ENCODE results near the gene BEND6. TPM values are rescaled to one million over a fixed set of nuclear protein-coding genes. Genes with fewer than 3 reads are reported as not detected.
"Not testable (repeated sequence)": the region's sequence is repeated elsewhere in the genome, so short reads cannot be mapped to it uniquely, and the experiment has no call there.

The BEND6 gene
- total RNA-seq, 1 experiment from 2014 or later, result 11.9 TPM

- H3K27ac ChIP-seq, result no peak overlapping the region
- no peak for DNase-seq (ENCODE audit: low read depth in 1 of 2, low spot score in 2 of 2)
- no peaks in the 10 kb centered on the region for H3K27me3 ChIP-seq (replicated peaks)
- H3K9me3 ChIP-seq (replicated peaks), result 0 out of 2 replicates have a peak, but pooled peaks cover 2% of the 10 kb centered on the region
- H3K4me1 ChIP-seq (replicated peaks), result no peaks in the 10 kb centered on the region
- H3K4me3 ChIP-seq, result no peak overlapping the region
- H3K36me3 ChIP-seq, result no peaks in the 10 kb centered on the region
Observed at GRCh38 chr6:56978530-56978929, 23.6 kb downstream of the BEND6 start.

- Histone ChIP-seq H3K4me3 (no peak overlapping the region), H3K27ac (no peak overlapping the region), H3K4me1 (replicated peaks) (no peaks in the 10 kb centered on the region), H3K27me3 (replicated peaks) (no peaks in the 10 kb centered on the region), H3K9me3 (replicated peaks) (no peaks in the 10 kb centered on the region), H3K36me3 (no peaks in the 10 kb centered on the region)
- no peak for DNase-seq (ENCODE audit: low read depth in 1 of 2, low spot score in 2 of 2)
Observed at GRCh38 chr6:56984361-56984760, 29.5 kb downstream of the BEND6 start.

GRCh38 chr6:56984884-56985283, 30.0 kb downstream of the BEND6 start:
- Histone ChIP-seq H3K27me3 (replicated peaks) (no peaks in the 10 kb centered on the region), H3K4me3 (no peak overlapping the region), H3K27ac (no peak overlapping the region), H3K9me3 (replicated peaks) (no peaks in the 10 kb centered on the region), H3K4me1 (replicated peaks) (no peaks in the 10 kb centered on the region), H3K36me3 (no peaks in the 10 kb centered on the region)
- no peak for DNase-seq (ENCODE audit: low read depth in 1 of 2, low spot score in 2 of 2)

GRCh38 chr6:56986611-56987010, 31.7 kb downstream of the BEND6 start:
- Histone ChIP-seq H3K4me3 (no peak overlapping the region), H3K36me3 (no peaks in the 10 kb centered on the region), H3K27ac (no peak overlapping the region), H3K9me3 (replicated peaks) (no peaks in the 10 kb centered on the region), H3K4me1 (replicated peaks) (no peaks in the 10 kb centered on the region), H3K27me3 (replicated peaks) (no peaks in the 10 kb centered on the region)
- no peak for DNase-seq (ENCODE audit: low read depth in 1 of 2, low spot score in 2 of 2)

GRCh38 chr6:56988145-56988544, 33.2 kb downstream of the BEND6 start:
- no peaks in the 10 kb centered on the region for H3K27me3 ChIP-seq (replicated peaks)
- H3K27ac ChIP-seq, result no peak overlapping the region
- no peak overlapping the region for H3K4me3 ChIP-seq
- DNase-seq (ENCODE audit: low read depth in 1 of 2, low spot score in 2 of 2), result no peak
- H3K9me3 ChIP-seq (replicated peaks), result no peaks in the 10 kb centered on the region
- no peaks in the 10 kb centered on the region for H3K4me1 ChIP-seq (replicated peaks)
- no peaks in the 10 kb centered on the region for H3K36me3 ChIP-seq

GRCh38 chr6:56992036-56992435, 37.1 kb downstream of the BEND6 start:
- Histone ChIP-seq H3K9me3 (replicated peaks) (no peaks in the 10 kb centered on the region), H3K4me1 (replicated peaks) (no peaks in the 10 kb centered on the region), H3K27me3 (replicated peaks) (no peaks in the 10 kb centered on the region), H3K4me3 (no peak overlapping the region), H3K27ac (no peak overlapping the region), H3K36me3 (no peaks in the 10 kb centered on the region)
- DNase-seq (ENCODE audit: low read depth in 1 of 2, low spot score in 2 of 2), result no peak

GRCh38 chr6:56992703-56993102, 37.8 kb downstream of the BEND6 start:
- Histone ChIP-seq H3K27me3 (replicated peaks) (no peaks in the 10 kb centered on the region), H3K4me3 (no peak overlapping the region), H3K9me3 (replicated peaks) (no peaks in the 10 kb centered on the region), H3K36me3 (no peaks in the 10 kb centered on the region), H3K4me1 (replicated peaks) (no peaks in the 10 kb centered on the region), H3K27ac (no peak overlapping the region)
- DNase-seq (ENCODE audit: low read depth in 1 of 2, low spot score in 2 of 2), result no peak

GRCh38 chr6:56995347-56995902, 40.5 kb downstream of the BEND6 start:
- peaks cover 6% of the 10 kb centered on the region; the same call in 1 of the 2 replicates for H3K9me3 ChIP-seq (replicated peaks)
- H3K4me3 ChIP-seq, result no peak overlapping the region
- H3K36me3 ChIP-seq, result no peaks in the 10 kb centered on the region
- H3K27ac ChIP-seq, result no peak overlapping the region
- no peaks in the 10 kb centered on the region for H3K4me1 ChIP-seq (replicated peaks)
- DNase-seq (ENCODE audit: low read depth in 1 of 2, low spot score in 2 of 2), result no peak
- no peaks in the 10 kb centered on the region for H3K27me3 ChIP-seq (replicated peaks)

- DNase-seq (ENCODE audit: low read depth in 1 of 2, low spot score in 2 of 2), result no peak
- H3K36me3 ChIP-seq, result no peaks in the 10 kb centered on the region
- no peak overlapping the region for H3K4me3 ChIP-seq
- H3K27me3 ChIP-seq (replicated peaks), result no peaks in the 10 kb centered on the region
- no peaks in the 10 kb centered on the region for H3K4me1 ChIP-seq (replicated peaks)
- no peak overlapping the region for H3K27ac ChIP-seq
- H3K9me3 ChIP-seq (replicated peaks), result peaks cover 6% of the 10 kb centered on the region; the same call in 1 of the 2 replicates
Observed at GRCh38 chr6:56996401-56996800, 41.5 kb downstream of the BEND6 start.

- H3K9me3 ChIP-seq (replicated peaks), result peaks cover 6% of the 10 kb centered on the region; the same call in 1 of the 2 replicates
- H3K27me3 ChIP-seq (replicated peaks), result no peaks in the 10 kb centered on the region
- H3K27ac ChIP-seq, result no peak overlapping the region
- DNase-seq (ENCODE audit: low read depth in 1 of 2, low spot score in 2 of 2), result no peak
- no peaks in the 10 kb centered on the region for H3K4me1 ChIP-seq (replicated peaks)
- H3K4me3 ChIP-seq, result no peak overlapping the region
- H3K36me3 ChIP-seq, result no peaks in the 10 kb centered on the region
Observed at GRCh38 chr6:56999049-56999448, 44.1 kb downstream of the BEND6 start.

- DNase-seq (ENCODE audit: low read depth in 1 of 2, low spot score in 2 of 2); H3K4me1 ChIP-seq (replicated peaks); H3K27ac ChIP-seq; H3K27me3 ChIP-seq (replicated peaks); H3K36me3 ChIP-seq; H3K9me3 ChIP-seq (replicated peaks); H3K4me3 ChIP-seq: not testable (repeated sequence)
Observed at GRCh38 chr6:56999748-57000147, 44.8 kb downstream of the BEND6 start.

GRCh38 chr6:57002197-57002596, 47.3 kb downstream of the BEND6 start:
- Histone ChIP-seq H3K4me1 (replicated peaks) (no peaks in the 10 kb centered on the region), H3K4me3 (no peak overlapping the region), H3K27me3 (replicated peaks) (no peaks in the 10 kb centered on the region), H3K9me3 (replicated peaks) (peaks cover 6% of the 10 kb centered on the region; the same call in 1 of the 2 replicates), H3K27ac (no peak overlapping the region), H3K36me3 (no peaks in the 10 kb centered on the region)
- no peak for DNase-seq (ENCODE audit: low read depth in 1 of 2, low spot score in 2 of 2)

- Histone ChIP-seq H3K27me3 (replicated peaks) (no peaks in the 10 kb centered on the region), H3K36me3 (no peaks in the 10 kb centered on the region), H3K9me3 (replicated peaks) (peaks cover 1% of the 10 kb centered on the region; the same call in 1 of the 2 replicates), H3K4me3 (no peak overlapping the region), H3K27ac (no peak overlapping the region), H3K4me1 (replicated peaks) (no peaks in the 10 kb centered on the region)
- no peak for DNase-seq (ENCODE audit: low read depth in 1 of 2, low spot score in 2 of 2)
Observed at GRCh38 chr6:57004292-57004691, 49.4 kb downstream of the BEND6 start.

- Histone ChIP-seq H3K27me3 (replicated peaks) (no peaks in the 10 kb centered on the region), H3K4me1 (replicated peaks) (no peaks in the 10 kb centered on the region), H3K9me3 (replicated peaks) (no peaks in the 10 kb centered on the region), H3K4me3 (no peak overlapping the region), H3K27ac (no peak overlapping the region), H3K36me3 (no peaks in the 10 kb centered on the region)
- DNase-seq (ENCODE audit: low read depth in 1 of 2, low spot score in 2 of 2), result no peak
Observed at GRCh38 chr6:57006101-57006500, 51.2 kb downstream of the BEND6 start.

GRCh38 chr6:57008069-57008468, 53.2 kb downstream of the BEND6 start:
- H3K27ac ChIP-seq, H3K4me3 ChIP-seq: not testable (repeated sequence)

More at GRCh38 chr6:57008069-57008468, 53.2 kb downstream of the BEND6 start:
- H3K4me1 ChIP-seq (replicated peaks); DNase-seq (ENCODE audit: low read depth in 1 of 2, low spot score in 2 of 2); H3K27me3 ChIP-seq (replicated peaks); H3K36me3 ChIP-seq; H3K9me3 ChIP-seq (replicated peaks): not testable (repeated sequence)

Measured in SJSA1 (cell line).